BLaER1 treated with 17β-estradiol and CSF1 and Interleukin-3, amounts not matched to agents 10 nM and 100 nM (cell line): ENCODE measurements around the gene WWC2.

ENCODE experiments used
- H3K27ac ChIP-seq, 11 experiments: shearing (Covaris generic); formaldehyde crosslinking; 2 replicates each; pipeline ENCODE4 v1.8.1; 2022
- H3K27me3 ChIP-seq, 11 experiments: shearing (Covaris generic); formaldehyde crosslinking; 2 replicates each; pipeline ENCODE4 v1.8.1; 2022
- H3K36me3 ChIP-seq, 11 experiments: shearing (Covaris generic); formaldehyde crosslinking; 2 replicates each; pipeline ENCODE4 v1.8.1; 2022
- H3K4me1 ChIP-seq, 10 experiments: shearing (Covaris generic); formaldehyde crosslinking; 2 replicates each; pipeline ENCODE4 v1.8.1; 2022
- H3K4me2 ChIP-seq, 11 experiments: shearing (Covaris generic); formaldehyde crosslinking; 2 replicates each; pipeline ENCODE4 v1.8.1; 2022
- H3K4me3 ChIP-seq, 10 experiments: shearing (Covaris generic); formaldehyde crosslinking; 2 replicates each; pipeline ENCODE4 v1.8.1; 2022
- H3K9ac ChIP-seq, 11 experiments: shearing (Covaris generic); formaldehyde crosslinking; 2 replicates each; pipeline ENCODE4 v1.8.1; 2022
- H3K9me3 ChIP-seq, 11 experiments: shearing (Covaris generic); formaldehyde crosslinking; replicated peaks in 1 of 11; 2 replicates each; pipeline ENCODE4 v1.8.1; 2022
- H4K20me1 ChIP-seq, 11 experiments: shearing (Covaris generic); formaldehyde crosslinking; 2 replicates each; pipeline ENCODE4 v1.8.1; 2022
- Cebpa-rat ChIP-seq, 11 experiments: shearing (Covaris generic); IDR thresholded peaks; 2 replicates each; pipeline ENCODE4 v1.8.1; 2022

Gene WWC2

GRCh38 chr4:183353557-183353956 is 254.5 kb downstream of the WWC2 start:
- Histone ChIP-seq H3K9ac (no peak overlapping the region), H3K9me3 (0 out of 22 replicates have a peak, but pooled peaks cover 0 to 1% (median 0%) of the 10 kb centered on the region in 11 experiments), H3K36me3 (no peaks in the 10 kb centered on the region), H3K27ac (no peak overlapping the region), H4K20me1 (no peaks in the 10 kb centered on the region), H3K4me3 (no peak overlapping the region), H3K4me1 (peaks cover 5 to 20% (median 8%) of the 10 kb centered on the region in 10 experiments), H3K4me2 (no peak overlapping the region), H3K27me3 (no peaks in the 10 kb centered on the region)
- TF ChIP-seq Cebpa-rat (IDR thresholded peaks at IDR 0.05): no peak

DNA sequence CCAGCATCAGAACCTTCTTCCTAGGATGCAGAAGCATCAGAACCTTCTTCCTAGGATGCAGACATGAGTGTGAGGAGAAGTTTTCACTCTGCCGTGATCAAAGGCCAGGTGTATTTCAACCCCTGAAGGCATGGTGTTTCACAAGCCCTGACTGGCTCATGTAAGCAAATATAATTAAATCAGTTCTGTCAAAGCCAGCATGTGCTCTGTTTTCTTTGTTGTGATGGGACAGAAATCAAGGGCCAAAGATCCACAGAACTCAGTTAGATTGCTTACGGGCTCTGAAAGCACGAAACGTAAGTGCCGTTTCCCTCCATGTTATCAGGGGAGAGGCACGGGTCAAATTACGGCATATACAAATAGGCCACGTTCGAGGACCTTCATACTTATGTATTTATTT is 255.2 kb downstream of the WWC2 start:
- Histone ChIP-seq H3K9me3 (no peaks in the 10 kb centered on the region), H3K4me1 (peaks cover 5 to 14% (median 11%) of the 10 kb centered on the region in 10 experiments; a peak in 18 of 20 replicates), H4K20me1 (no peaks in the 10 kb centered on the region), H3K4me2 (no peak overlapping the region), H3K27me3 (no peaks in the 10 kb centered on the region), H3K27ac (no peak overlapping the region), H3K36me3 (no peaks in the 10 kb centered on the region), H3K4me3 (no peak overlapping the region), H3K9ac (no peak overlapping the region)
- no peak for TF ChIP-seq Cebpa-rat (IDR thresholded peaks at IDR 0.05)

GRCh38 chr4:183355405-183355804 is 256.3 kb downstream of the WWC2 start:
- H3K36me3 ChIP-seq: no peaks in the 10 kb centered on the region
- no peak for TF ChIP-seq Cebpa-rat (IDR thresholded peaks at IDR 0.05)
- H3K27ac ChIP-seq: no peak overlapping the region

DNA sequence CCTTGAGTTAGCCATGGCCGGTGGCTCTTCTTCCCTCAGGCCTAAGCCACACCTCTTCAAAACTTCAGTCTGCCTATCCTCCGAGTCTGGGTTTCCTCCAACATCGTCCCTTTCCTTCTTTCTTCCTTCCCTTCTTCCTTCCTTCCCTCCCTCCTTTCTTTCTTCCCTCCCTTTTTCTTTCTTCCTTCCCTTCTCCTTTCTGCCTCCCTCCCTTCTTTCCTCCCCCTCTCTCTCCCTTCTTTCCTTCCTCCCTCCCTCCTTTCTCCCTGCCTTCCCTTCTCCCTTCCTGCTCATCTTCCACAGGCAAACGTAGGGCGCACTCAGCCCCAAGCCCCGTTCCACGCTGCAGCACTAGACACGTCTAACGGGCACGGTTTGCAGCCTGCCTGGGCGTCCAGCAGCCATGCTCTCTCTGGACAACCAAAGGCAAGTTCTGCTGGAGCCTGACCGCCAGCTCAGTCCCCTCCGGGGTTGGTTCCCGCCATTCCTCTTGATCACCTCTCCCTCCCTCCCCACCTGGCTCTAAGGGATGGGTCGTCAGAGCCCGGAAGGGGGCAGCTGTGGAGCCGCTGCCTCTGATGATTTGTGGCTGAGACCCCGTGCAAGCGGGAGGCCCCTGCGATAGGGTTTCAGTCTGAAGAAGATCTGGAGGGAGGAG is 257.2 kb downstream of the WWC2 start:
- no peak overlapping the region for H3K4me2 ChIP-seq
- H3K27me3 ChIP-seq: no peaks in the 10 kb centered on the region
- no peak overlapping the region for H3K27ac ChIP-seq
- no peak overlapping the region for H3K9ac ChIP-seq
- no peaks in the 10 kb centered on the region for H4K20me1 ChIP-seq
- peaks cover 0 to 3% (median 0%) of the 10 kb centered on the region in 11 experiments; a peak in 3 of 22 replicates for H3K9me3 ChIP-seq
- no peak overlapping the region for H3K4me3 ChIP-seq
- no peak for TF ChIP-seq Cebpa-rat (IDR thresholded peaks at IDR 0.05)
- no peaks in the 10 kb centered on the region for H3K36me3 ChIP-seq
- peaks cover 0 to 15% (median 7%) of the 10 kb centered on the region in 10 experiments; a peak in 12 of 20 replicates for H3K4me1 ChIP-seq

More at GRCh38 chr4:183355405-183355804, 256.3 kb downstream of the WWC2 start:
- Histone ChIP-seq H3K9ac (no peak overlapping the region), H3K9me3 (no peaks in the 10 kb centered on the region; a peak in 1 of 22 replicates), H4K20me1 (no peaks in the 10 kb centered on the region), H3K27me3 (no peaks in the 10 kb centered on the region), H3K4me3 (no peak overlapping the region), H3K4me2 (no peak overlapping the region), H3K4me1 (peaks cover 0 to 15% (median 7%) of the 10 kb centered on the region in 10 experiments; a peak in 15 of 20 replicates)

DNA sequence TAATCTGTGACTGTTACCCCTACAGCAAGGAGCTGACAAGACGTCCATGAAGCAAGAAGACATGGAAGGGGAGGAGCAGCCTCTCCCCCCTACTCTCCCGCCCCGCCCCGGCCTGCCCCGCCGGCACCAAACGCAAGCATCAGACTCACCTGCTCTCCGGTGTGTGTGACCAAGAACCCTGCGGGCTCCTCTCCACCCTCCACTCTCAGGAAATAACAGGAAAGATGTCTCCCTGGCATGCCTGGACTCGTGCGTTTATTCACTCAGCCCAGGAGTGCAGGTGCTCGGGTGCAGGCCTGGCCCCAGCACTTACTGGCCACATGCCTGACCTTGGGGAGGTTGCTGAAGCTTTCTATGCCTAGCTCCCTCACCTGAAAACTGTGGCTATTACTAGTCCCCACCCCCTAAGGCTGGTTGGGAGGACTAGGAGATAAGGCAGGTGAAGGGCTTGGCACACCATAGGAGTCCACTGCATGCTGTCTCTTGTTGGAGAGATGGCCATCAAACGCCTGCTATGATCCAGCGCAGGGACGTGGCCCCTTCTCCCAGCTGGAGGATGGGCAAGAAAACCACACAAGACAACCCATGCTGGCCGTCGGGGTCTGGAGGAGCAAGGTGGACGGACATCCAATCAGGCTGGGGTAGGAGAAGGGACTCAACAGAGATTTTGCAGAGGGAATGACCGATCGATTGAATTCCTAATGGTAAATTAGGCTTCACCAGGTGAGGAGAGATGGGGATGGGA is 258.0 kb downstream of the WWC2 start:
- no peak overlapping the region for H3K27ac ChIP-seq
- H3K4me2 ChIP-seq: no peak overlapping the region
- H3K27me3 ChIP-seq: no peaks in the 10 kb centered on the region
- no peak for TF ChIP-seq Cebpa-rat (IDR thresholded peaks at IDR 0.05)
- H3K36me3 ChIP-seq: no peaks in the 10 kb centered on the region
- no peak overlapping the region for H3K9ac ChIP-seq
- peaks cover 0 to 4% (median 0%) of the 10 kb centered on the region in 11 experiments; a peak in 3 of 22 replicates for H3K9me3 ChIP-seq
- no peaks in the 10 kb centered on the region for H4K20me1 ChIP-seq
- H3K4me3 ChIP-seq: no peak overlapping the region
- H3K4me1 ChIP-seq: peaks cover 0 to 15% (median 7%) of the 10 kb centered on the region in 10 experiments; a peak in 12 of 20 replicates

DNA sequence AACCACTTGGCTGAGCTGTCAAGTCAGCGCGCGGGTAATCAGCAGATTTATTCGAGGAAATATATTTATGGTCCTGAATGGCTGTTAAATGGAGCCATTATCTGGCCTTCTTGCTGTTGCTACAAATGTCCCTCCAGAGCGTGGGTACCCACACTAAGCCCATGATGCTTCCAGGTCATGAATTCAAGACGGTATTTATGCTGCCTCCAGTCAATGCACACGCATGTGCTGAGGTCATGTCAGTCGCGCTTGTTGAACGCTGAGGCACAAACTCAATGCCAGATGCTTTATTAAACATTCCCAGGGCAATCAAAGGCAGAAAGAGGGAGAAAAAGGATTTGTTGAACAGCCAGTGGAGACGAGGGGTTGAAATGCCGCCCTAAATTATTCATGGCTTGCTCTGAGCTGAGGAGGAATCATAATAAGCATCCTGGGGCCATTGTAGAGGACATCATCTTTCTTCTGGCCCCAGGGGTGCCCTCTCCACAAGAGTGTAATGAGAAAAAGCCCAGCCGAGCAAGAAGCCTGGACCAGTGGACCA is 259.2 kb downstream of the WWC2 start:
- Histone ChIP-seq H3K9me3 (peaks cover 0 to 4% (median 0%) of the 10 kb centered on the region in 11 experiments; a peak in 3 of 22 replicates), H3K27me3 (no peaks in the 10 kb centered on the region), H3K4me3 (no peak overlapping the region), H3K4me2 (peak overlapping the region in 8 of 11 experiments; percentile 3 to 69 (median 44); a peak in 13 of 22 replicates), H3K9ac (no peak overlapping the region), H4K20me1 (no peaks in the 10 kb centered on the region), H3K27ac (no peak overlapping the region), H3K4me1 (peaks cover 5 to 17% (median 10%) of the 10 kb centered on the region in 10 experiments), H3K36me3 (no peaks in the 10 kb centered on the region)
- no peak for TF ChIP-seq Cebpa-rat (IDR thresholded peaks at IDR 0.05)

DNA sequence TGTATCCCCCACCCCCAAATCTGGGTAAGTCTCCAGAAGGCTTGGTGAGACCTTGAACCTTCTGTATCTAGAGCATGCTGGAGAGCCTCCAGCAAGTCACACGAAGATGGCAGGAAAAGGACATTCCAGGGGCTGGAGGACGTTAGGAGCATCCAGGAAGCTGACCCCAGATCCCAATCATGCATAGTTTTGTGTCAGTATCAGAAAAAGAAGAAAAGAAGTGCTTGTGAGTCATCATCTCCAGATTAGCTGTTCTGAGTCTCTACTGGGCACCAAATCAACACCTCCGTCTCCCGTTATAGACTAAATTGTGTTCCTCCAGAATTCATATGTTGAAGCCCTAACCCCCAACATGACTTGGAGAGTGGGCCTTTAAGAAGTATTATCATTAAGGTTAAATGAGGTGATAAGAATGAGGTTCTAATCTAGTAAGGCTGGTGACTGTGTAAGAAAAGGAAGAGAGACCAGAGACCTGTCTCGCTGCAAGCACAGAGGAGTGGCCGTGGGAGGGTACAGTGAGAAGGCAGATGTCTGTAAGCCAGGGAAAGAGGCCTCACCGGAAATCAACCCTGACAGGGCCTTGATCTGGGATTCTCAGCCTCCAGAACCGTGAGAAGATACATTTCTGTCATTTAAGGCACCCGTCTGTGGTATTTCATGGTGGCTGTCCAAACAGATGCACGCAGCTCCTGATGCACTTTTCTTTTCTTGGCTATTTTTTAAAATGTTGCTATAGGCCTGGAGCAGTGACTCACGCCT is 261.3 kb downstream of the WWC2 start:
- Histone ChIP-seq H3K9ac (no peak overlapping the region), H3K36me3 (no peaks in the 10 kb centered on the region), H3K9me3 (peaks cover 0 to 4% (median 0%) of the 10 kb centered on the region in 11 experiments; a peak in 3 of 22 replicates), H3K4me3 (no peak overlapping the region), H3K27ac (no peak overlapping the region), H3K4me2 (no peak overlapping the region), H4K20me1 (no peaks in the 10 kb centered on the region), H3K27me3 (no peaks in the 10 kb centered on the region), H3K4me1 (peaks cover 21 to 38% (median 30%) of the 10 kb centered on the region in 10 experiments)
- no peak for TF ChIP-seq Cebpa-rat (IDR thresholded peaks at IDR 0.05)

GRCh38 chr4:183362036-183362435 is 263.0 kb downstream of the WWC2 start:
- H3K9me3 ChIP-seq: peaks cover 0 to 4% (median 0%) of the 10 kb centered on the region in 11 experiments; a peak in 3 of 22 replicates
- no peaks in the 10 kb centered on the region for H4K20me1 ChIP-seq
- H3K27ac ChIP-seq: no peak overlapping the region
- H3K4me1 ChIP-seq: peaks cover 21 to 39% (median 31%) of the 10 kb centered on the region in 10 experiments
- no peak for TF ChIP-seq Cebpa-rat (IDR thresholded peaks at IDR 0.05)
- no peak overlapping the region for H3K4me3 ChIP-seq
- H3K27me3 ChIP-seq: no peaks in the 10 kb centered on the region
- H3K4me2 ChIP-seq: no peak overlapping the region
- H3K36me3 ChIP-seq: no peaks in the 10 kb centered on the region
- H3K9ac ChIP-seq: no peak overlapping the region
